Keratinocyte (primary cell): Measurements from ENCODE around the gene TMED5.
"Not testable (repeated sequence)": the region's sequence is repeated elsewhere in the genome, so short reads cannot be mapped to it uniquely, and the experiment has no call there.

Source experiments
- CTCF ChIP-seq, 3 experiments: IDR thresholded peaks in 1 of 3; conservative IDR thresholded peaks in 1 of 3; optimal IDR thresholded peaks in 1 of 3; 2 replicates in 2 of 3; 3 replicates in 1 of 3; pipeline versions ENCODE3 to v1.5.1; 2011; ENCODE audit warnings: low read length in 3 of 3, mild to moderate bottlenecking in 3 of 3, moderate library complexity in 2 of 3, control low read depth in 1 of 3, inconsistent platforms in 1 of 3; ENCODE audit not compliant: insufficient read depth in 2 of 3; ENCODE audit errors: extremely low read depth in 1 of 3
- EZH2 ChIP-seq: IDR thresholded peaks from one replicate; pipeline ENCODE4 v1.6.1; 2012; ENCODE audit warnings: inconsistent platforms, mild to moderate bottlenecking, low read length, moderate library complexity

- TF ChIP-seq CTCF (optimal IDR thresholded peaks at IDR 0.05 in 1 of 3, IDR thresholded peaks at IDR 0.05 in 1 of 3, conservative IDR thresholded peaks at IDR 0.05 in 1 of 3; ENCODE audit: extremely low read depth in 1 of 3, insufficient read depth in 2 of 3, low read length in 3 of 3); EZH2: not testable (repeated sequence)
Observed at GRCh38 chr1:93165895-93166294, 14.3 kb downstream of the TMED5 start.
